Nephron progenitor cell (in vitro differentiated cells): ENCODE results near the gene MRPL52.

ENCODE experiments used
- DNase-seq: peaks from one replicate; pipeline ENCODE4 v3.0.0; 2021
- H3K27ac Mint-ChIP-seq: 2 replicates; pipeline ENCODE4 v1.8.0; 2021; ENCODE audit warnings: mild to moderate bottlenecking, moderate library complexity, mixed read lengths
- H3K27me3 Mint-ChIP-seq: 2 replicates; pipeline ENCODE4 v1.8.0; 2021; ENCODE audit warnings: mild to moderate bottlenecking, low read depth, mixed read lengths; ENCODE audit not compliant: poor library complexity
- H3K36me3 Mint-ChIP-seq: 2 replicates; pipeline ENCODE4 v1.8.0; 2021; ENCODE audit warnings: low read depth, mixed read lengths
- H3K4me1 Mint-ChIP-seq: 2 replicates; pipeline ENCODE4 v1.8.0; 2021; ENCODE audit warnings: mixed read lengths
- H3K4me3 Mint-ChIP-seq: 2 replicates; pipeline ENCODE4 v1.8.0; 2021; ENCODE audit warnings: mild to moderate bottlenecking, moderate library complexity, mixed read lengths
- H3K9me3 Mint-ChIP-seq: 2 replicates; pipeline ENCODE4 v1.8.0; 2021; ENCODE audit warnings: mild to moderate bottlenecking, moderate library complexity, mixed read lengths
- TF ChIP-seq, protein P1 (sequence below): fragments of 200-600 bp; sonication (generic); IDR thresholded peaks from 2 replicates; pipeline ENCODE4 v1.5.0; 2021; ENCODE audit warnings: antibody characterized with exemption

MRPL52 gene

DNA sequence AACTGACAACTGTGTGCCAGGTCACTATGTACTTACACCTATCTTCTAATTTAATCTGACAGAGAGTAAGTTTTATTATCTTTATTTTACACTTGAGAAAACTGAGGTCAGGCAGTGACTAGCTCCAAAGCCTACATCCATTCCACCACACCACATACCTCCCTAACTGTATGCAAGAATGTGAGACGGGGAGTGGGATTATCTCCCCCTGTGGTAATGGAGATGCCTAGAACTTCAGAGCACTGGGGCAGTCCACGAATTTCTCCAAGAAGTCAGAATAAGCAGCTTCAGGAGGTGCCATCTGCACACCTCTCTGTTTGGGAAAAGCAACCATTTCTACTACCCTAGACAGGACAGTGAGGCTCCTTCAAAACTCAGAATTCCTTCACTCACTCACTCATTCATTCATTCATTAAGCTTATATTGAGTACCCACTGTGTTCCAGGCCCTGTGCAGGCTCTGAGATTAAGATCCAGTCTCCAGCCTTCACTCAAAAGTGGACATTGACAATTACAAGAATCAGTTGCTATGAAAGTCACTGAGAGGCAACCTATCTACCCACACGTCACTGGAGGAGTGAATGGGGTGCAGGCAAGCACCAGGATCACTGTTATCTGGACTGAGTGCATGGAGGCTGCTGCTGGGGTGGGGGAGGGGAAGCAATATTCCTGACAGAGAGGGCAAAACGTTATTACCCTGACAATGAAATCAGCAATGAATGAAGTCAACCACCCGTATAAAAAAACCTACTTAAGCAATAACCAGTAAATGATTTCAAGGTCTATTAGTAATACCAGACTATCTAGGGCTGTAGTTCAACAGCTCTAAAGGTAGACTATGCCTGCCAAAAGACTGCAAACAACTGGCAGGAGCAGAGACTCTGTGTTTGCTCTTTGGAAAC lies 32.4 kb upstream of the MRPL52 start:
- H3K4me3 Mint-ChIP-seq, result no peak overlapping the region
- TF ChIP-seq, protein P1, sequence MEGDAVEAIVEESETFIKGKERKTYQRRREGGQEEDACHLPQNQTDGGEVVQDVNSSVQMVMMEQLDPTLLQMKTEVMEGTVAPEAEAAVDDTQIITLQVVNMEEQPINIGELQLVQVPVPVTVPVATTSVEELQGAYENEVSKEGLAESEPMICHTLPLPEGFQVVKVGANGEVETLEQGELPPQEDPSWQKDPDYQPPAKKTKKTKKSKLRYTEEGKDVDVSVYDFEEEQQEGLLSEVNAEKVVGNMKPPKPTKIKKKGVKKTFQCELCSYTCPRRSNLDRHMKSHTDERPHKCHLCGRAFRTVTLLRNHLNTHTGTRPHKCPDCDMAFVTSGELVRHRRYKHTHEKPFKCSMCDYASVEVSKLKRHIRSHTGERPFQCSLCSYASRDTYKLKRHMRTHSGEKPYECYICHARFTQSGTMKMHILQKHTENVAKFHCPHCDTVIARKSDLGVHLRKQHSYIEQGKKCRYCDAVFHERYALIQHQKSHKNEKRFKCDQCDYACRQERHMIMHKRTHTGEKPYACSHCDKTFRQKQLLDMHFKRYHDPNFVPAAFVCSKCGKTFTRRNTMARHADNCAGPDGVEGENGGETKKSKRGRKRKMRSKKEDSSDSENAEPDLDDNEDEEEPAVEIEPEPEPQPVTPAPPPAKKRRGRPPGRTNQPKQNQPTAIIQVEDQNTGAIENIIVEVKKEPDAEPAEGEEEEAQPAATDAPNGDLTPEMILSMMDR, result no peak
- H3K27ac Mint-ChIP-seq, result no peak overlapping the region
- peaks cover 4% of the 10 kb centered on the region for H3K9me3 Mint-ChIP-seq
- H3K27me3 Mint-ChIP-seq, result peaks cover 3% of the 10 kb centered on the region
- no peak for DNase-seq
- H3K36me3 Mint-ChIP-seq, result no peaks in the 10 kb centered on the region
- H3K4me1 Mint-ChIP-seq, result peaks cover 42% of the 10 kb centered on the region

DNA sequence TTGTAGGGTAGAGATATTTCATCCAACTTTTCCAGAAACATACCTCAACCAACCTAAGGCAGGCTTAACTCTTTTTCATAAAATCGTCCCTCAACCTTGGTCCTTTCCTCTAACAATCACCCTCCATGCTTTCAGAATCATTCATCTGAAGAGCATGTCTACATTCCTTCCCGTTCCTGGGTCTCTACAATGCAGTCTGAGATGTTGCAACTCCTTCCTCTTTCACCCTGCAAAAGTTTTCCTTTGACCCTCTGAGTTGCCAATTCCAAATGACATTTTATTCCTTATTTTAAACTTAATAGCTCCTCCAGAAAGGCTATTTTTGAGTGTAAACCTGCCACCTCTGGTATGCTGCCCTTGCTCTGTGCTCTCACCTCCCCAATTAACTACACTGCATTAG lies 31.2 kb upstream of the MRPL52 start:
- peaks cover 4% of the 10 kb centered on the region for H3K9me3 Mint-ChIP-seq
- H3K27me3 Mint-ChIP-seq, result peaks cover 3% of the 10 kb centered on the region
- DNase-seq, result no peak
- TF ChIP-seq, protein P1, result no peak
- H3K27ac Mint-ChIP-seq, result no peak overlapping the region
- no peaks in the 10 kb centered on the region for H3K36me3 Mint-ChIP-seq
- H3K4me1 Mint-ChIP-seq, result peaks cover 42% of the 10 kb centered on the region
- no peak overlapping the region for H3K4me3 Mint-ChIP-seq

DNA sequence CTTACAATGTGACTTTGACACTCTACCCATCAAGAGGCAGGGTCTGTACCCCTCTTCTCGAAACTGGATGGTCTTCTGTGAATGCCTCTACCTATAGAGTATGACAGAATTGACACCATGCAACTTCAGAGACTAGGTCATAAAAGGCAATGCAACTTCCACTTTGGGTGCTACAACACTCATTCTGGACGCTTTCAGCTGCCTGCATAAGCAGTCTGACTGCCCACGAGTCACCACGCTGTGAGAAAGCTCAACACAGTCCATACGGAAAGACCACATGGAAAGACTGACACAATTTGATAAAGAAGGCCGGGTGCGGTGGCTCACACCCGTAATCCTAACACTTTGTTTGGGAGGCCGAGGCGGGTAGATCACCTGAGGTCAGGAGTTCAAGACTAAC lies 29.3 kb upstream of the MRPL52 start:
- TF ChIP-seq, protein P1, result no peak
- no peaks in the 10 kb centered on the region for H3K36me3 Mint-ChIP-seq
- peaks cover 3% of the 10 kb centered on the region for H3K27me3 Mint-ChIP-seq
- no peak overlapping the region for H3K4me3 Mint-ChIP-seq
- no peak for DNase-seq
- no peak overlapping the region for H3K27ac Mint-ChIP-seq
- H3K9me3 Mint-ChIP-seq, result peaks cover 4% of the 10 kb centered on the region
- H3K4me1 Mint-ChIP-seq, result peaks cover 30% of the 10 kb centered on the region

DNA sequence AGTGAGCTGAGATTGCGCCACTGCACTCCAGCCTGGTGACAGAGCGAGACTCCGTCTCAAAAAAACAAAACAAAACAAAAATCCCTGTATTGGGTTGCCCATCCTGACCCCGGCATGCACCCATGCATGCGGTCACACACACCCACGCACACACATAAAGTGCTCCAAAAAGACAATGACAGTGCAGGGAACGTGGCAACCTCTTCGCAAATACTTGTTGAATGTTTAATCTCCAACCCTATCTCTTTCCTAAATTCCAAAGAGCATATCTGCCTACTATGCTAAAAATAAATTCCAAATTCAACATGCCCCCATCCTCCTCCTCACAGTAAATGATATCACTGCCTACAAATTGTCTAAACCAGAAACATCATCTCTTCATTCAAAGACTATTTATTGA lies 28.0 kb upstream of the MRPL52 start:
- Mint-ChIP-seq H3K27me3 (peaks cover 3% of the 10 kb centered on the region), H3K9me3 (no peaks in the 10 kb centered on the region), H3K4me1 (peaks cover 17% of the 10 kb centered on the region), H3K36me3 (no peaks in the 10 kb centered on the region), H3K27ac (peak overlapping the region; percentile 49), H3K4me3 (no peak overlapping the region)
- TF ChIP-seq, protein P1, result no peak
- no peak for DNase-seq

DNA sequence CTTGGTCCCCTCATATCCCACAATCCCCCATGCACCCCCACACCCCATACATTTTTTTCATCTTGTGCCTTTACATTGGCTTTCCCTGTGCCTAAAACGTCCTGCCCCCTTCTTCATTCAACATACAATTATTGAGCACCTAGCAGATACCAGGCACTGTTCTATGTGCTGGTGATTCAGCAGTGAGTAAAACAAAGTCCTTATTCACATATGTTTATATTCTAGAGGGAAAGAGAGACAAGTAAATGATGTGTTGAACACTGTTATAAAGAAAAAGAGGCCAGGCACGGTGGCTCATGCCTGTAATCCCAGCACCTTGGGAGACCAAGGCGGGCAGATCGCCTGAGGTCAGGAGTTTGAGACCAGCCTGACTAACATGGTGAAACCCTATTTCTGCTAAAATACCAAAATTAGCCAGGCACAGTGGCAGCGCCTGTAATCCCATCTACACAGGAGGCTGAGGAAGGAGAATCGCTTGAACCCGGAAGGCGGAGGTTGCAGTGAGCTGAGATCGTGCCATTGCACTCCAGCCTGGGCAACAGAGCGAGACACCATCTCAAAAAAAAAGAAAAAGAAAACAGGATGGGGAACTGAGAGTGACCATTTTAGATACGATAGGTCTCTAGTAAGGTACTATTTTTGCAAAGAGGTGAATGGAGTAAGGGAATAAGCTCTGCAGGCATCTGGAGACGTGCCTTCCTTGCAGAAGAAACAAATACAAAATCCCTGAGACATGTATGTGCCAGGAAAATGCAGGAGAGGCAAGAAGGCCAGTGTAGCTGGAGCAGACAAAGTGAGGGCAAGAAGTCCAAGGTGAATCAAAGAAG lies 26.6 kb upstream of the MRPL52 start:
- Mint-ChIP-seq H3K4me3 (no peak overlapping the region), H3K4me1 (peaks cover 12% of the 10 kb centered on the region), H3K27ac (no peak overlapping the region), H3K9me3 (no peaks in the 10 kb centered on the region), H3K36me3 (no peaks in the 10 kb centered on the region), H3K27me3 (peaks cover 5% of the 10 kb centered on the region)
- TF ChIP-seq, protein P1, result no peak
- no peak for DNase-seq
